Kidney epithelial cell (primary cell): ENCODE measurements around the gene MOV10L1. TPM values are rescaled to one million over a fixed set of nuclear protein-coding genes. Genes with fewer than 3 reads are reported as not detected.

Source experiments
- DNase-seq: peaks from one replicate; pipeline ENCODE4 v3.0.0-alpha.2; 2010; ENCODE audit warnings: low read depth
- H3K27me3 ChIP-seq: 2 replicates; pipeline ENCODE4 v1.6.0; 2011; ENCODE audit warnings: low read length; ENCODE audit not compliant: control insufficient read depth, insufficient read depth
- H3K36me3 ChIP-seq: 2 replicates; pipeline ENCODE4 v1.5.1; 2011; ENCODE audit warnings: low read length; ENCODE audit not compliant: control insufficient read depth, insufficient read depth
- H3K4me3 ChIP-seq: 2 replicates; pipeline ENCODE4 v1.5.1; 2011; ENCODE audit warnings: low read depth, mild to moderate bottlenecking, control low read depth, low read length
- total RNA-seq: library from RNA; depleted of rRNA; stranded (reverse); fragments of >200 nt; gene quantifications from 2 replicates; pipeline ENCODE4 v1.2.3, GENCODE V29; 2015
- TF ChIP-seq, protein P1 (sequence below): IDR thresholded peaks from 2 replicates; pipeline ENCODE4 v1.5.1; 2011; ENCODE audit warnings: mild to moderate bottlenecking, moderate library complexity, low read length, control low read depth, inconsistent platforms; ENCODE audit not compliant: insufficient read depth, poor library complexity, severe bottlenecking

The MOV10L1 gene
- total RNA-seq, 1 donor from 2014 or later = 1.7 TPM

DNA sequence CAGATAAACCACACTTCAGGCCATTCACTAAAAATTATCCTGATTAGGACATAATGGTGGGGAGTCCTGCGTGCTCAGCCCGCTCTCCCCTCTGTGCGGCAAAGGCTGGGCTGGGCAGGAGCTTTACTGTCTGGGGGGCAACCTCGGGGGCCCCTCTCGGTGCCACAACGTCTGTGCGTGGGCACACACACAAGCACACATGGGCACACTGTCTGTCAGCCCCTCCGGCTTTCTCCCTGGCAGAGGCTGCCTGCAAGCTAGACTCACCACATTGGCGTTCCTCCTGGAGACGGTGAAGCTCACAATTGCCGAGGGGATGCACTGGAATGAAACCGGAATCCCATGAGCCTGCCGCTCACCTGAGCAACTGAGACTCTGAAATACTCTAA is 9.7 kb upstream of the MOV10L1 start:
- Histone ChIP-seq H3K27me3 (peaks cover 24% of the 10 kb centered on the region), H3K4me3 (no peak overlapping the region), H3K36me3 (no peaks in the 10 kb centered on the region)
- DNase-seq = no peak
- TF ChIP-seq, protein P1, sequence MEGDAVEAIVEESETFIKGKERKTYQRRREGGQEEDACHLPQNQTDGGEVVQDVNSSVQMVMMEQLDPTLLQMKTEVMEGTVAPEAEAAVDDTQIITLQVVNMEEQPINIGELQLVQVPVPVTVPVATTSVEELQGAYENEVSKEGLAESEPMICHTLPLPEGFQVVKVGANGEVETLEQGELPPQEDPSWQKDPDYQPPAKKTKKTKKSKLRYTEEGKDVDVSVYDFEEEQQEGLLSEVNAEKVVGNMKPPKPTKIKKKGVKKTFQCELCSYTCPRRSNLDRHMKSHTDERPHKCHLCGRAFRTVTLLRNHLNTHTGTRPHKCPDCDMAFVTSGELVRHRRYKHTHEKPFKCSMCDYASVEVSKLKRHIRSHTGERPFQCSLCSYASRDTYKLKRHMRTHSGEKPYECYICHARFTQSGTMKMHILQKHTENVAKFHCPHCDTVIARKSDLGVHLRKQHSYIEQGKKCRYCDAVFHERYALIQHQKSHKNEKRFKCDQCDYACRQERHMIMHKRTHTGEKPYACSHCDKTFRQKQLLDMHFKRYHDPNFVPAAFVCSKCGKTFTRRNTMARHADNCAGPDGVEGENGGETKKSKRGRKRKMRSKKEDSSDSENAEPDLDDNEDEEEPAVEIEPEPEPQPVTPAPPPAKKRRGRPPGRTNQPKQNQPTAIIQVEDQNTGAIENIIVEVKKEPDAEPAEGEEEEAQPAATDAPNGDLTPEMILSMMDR = no peak

DNA sequence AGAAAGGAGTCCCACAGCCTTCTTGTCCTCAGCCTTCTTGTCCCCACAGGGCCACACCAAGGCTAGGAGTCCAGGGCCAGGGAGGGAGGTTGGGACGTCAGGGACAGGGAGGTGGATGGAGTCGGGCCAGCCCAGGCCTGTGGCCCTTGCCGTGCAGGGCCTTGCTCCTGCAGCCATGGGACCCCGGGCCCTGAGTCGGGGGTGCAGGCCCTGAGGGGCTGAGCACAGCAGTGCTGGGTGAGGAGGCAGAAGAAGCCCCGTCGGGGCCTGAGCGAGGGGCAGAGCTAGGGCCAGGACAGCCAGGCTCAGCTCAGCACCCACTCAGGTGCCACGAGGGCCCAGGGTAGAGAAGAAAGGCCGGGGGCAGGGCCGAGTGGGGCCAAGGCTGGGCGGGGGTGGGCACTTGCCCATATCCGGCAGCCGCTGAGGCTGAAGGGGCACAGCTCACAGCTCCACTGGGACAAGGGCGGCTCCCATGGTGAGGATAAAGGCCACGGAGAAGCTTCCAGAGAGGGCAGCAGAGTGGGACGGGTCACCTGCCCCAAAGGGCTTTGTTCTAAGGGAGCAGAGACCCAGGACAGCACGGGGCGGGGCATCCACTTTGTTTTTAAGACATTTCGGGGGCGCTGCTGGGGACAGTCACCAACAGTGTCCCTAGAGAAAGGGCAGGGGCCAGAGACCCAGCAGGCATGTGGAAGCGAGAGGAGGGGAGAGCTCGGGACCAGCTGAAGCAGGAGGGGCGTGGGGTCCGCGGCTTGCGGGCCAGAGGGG is 8.2 kb upstream of the MOV10L1 start:
- TF ChIP-seq, protein P1 = no peak
- DNase-seq = no peak

DNA sequence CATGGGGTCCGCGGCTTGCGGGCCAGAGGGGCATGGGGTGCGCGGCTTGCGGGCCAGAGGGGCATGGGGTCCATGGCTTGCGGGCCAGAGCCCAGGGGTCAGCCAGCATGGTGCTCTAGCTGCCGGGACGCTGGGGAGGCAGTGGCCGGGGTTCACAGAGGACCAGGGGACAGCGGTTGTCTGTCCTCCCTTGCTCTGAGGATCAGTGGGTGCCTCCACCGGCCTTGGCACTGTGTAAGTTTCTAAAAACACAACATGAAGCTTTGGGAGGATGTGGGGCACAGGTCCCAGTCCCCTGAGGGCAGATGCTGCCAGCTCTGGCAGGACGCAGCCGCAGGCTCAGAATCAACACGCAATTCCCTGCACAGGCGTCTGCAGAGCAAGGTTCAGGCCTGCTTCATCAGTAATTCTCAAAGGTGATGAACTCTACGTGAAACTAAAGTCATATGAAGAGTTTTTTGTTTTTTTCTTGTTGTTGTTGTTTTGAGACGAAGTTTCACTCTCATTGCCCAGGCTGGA is 7.5 kb upstream of the MOV10L1 start:
- peaks cover 22% of the 10 kb centered on the region for H3K27me3 ChIP-seq
- H3K4me3 ChIP-seq = no peak overlapping the region
- H3K36me3 ChIP-seq = no peaks in the 10 kb centered on the region
- DNase-seq = no peak
- TF ChIP-seq, protein P1 = no peak

More for the DNA sequence above, 8.2 kb upstream of the MOV10L1 start:
- Histone ChIP-seq H3K27me3 (peaks cover 24% of the 10 kb centered on the region), H3K4me3 (no peak overlapping the region), H3K36me3 (no peaks in the 10 kb centered on the region)

DNA sequence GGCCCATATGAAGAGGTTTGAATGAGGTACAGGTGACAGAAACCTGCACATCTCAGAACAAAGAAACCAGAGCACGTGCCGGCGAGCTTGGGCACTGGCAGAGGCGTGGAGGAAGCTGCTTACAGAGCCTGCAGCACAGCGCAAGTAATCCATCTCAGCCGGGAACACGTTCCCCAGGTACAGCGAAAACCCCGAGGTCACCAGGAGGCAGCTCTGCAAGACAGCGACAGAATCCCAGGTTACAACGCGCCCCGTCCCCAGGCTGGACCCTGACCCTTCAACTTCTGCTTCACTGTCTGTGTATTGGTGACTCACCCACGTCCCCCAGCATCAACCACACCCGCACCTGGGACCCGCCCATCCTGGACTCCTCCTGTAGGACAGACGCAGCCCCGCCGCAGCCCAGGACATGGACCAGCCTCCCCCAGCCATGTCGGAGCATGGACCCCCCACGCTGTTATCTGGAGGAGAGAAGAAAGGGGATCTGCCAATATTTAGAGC is 6.8 kb upstream of the MOV10L1 start:
- H3K4me3 ChIP-seq = no peak overlapping the region
- TF ChIP-seq, protein P1 = no peak
- H3K27me3 ChIP-seq = peaks cover 20% of the 10 kb centered on the region
- H3K36me3 ChIP-seq = no peaks in the 10 kb centered on the region
- DNase-seq = no peak

DNA sequence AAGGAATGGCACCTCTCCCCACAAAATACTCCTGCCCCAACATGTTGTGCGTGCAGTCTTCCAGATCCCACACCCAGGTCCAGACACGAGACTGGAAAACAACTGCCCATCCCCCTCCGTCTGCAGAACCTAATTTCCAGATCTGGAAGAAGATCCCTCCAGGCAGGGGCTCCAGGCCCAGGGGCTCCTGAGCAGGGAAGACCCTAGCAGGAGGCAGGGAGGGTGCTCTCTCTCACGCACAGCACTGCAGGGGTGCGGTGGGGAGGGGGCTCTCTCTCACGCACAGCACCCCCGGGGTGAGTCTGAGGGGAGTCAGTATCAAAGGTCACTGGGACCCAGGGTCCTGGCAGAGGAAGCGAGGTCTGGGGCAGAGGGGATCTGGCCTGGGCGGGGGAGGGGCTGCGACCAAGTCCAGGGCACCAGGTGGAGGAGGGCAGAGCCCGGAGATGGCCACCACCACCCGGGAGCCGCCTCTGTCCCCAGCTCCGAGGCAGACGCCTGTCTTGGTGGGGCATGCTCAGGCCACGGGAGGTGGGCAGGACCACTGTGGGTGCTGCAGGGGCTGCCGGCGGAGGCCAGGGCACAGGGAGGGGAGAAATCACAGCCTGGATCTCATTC is 6.2 kb upstream of the MOV10L1 start:
- H3K36me3 ChIP-seq = no peaks in the 10 kb centered on the region
- no peak overlapping the region for H3K4me3 ChIP-seq
- TF ChIP-seq, protein P1 = no peak
- no peak for DNase-seq
- peaks cover 20% of the 10 kb centered on the region for H3K27me3 ChIP-seq

DNA sequence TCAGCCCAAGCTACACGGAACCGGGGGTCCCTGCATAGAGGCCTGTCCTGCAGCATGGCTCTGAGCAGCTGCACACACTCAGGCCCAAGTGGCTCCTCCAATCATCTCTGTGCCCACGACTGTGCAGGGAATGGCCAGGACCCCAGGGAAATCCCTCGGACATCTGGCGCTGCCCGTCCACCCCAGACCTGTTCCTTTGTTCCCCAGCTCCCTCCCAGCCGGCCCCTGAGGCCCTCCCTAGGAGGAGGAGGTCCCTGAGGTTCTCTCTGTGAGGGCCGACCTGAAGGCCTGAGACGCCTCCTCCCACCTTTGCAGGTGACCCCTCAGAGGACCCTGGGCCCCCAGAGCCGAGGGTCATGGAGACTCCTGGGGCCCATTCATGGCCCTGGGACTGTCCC is 5.7 kb upstream of the MOV10L1 start:
- no peak for DNase-seq
- TF ChIP-seq, protein P1 = no peak
- H3K27me3 ChIP-seq = peaks cover 20% of the 10 kb centered on the region

More for the DNA sequence above, 5.7 kb upstream of the MOV10L1 start:
- Histone ChIP-seq H3K36me3 (no peaks in the 10 kb centered on the region), H3K4me3 (no peak overlapping the region)
